Smooth muscle cell (in vitro differentiated cells): Measurements from ENCODE around the gene KRTAP24-1. TPM values are rescaled to one million over a fixed set of nuclear protein-coding genes. Genes with fewer than 3 reads are reported as not detected.

ENCODE experiments used
- DNase-seq: peaks from one replicate; lab custom pipeline; 2025; ENCODE audit not compliant: unreplicated experiment; lab: John Stamatoyannopoulos, UW
- H2AFZ ChIP-seq: fragments of 200-600 bp; sonication (generic); 2 replicates; pipeline ENCODE4 v1.6.0; 2016; ENCODE audit warnings: antibody characterized with exemption, low read depth, mild to moderate bottlenecking
- H3F3A ChIP-seq: fragments of 200-600 bp; sonication (generic); 2 replicates; pipeline ENCODE4 v1.6.0; 2017; ENCODE audit warnings: antibody characterized with exemption, low read depth
- H3K27ac ChIP-seq: fragments of 200-600 bp; sonication (generic); 2 replicates; pipeline ENCODE4 v1.5.1; 2016; ENCODE audit warnings: low read depth, mild to moderate bottlenecking
- H3K27me3 ChIP-seq: fragments of 200-600 bp; sonication (generic); 2 replicates; pipeline ENCODE4 v1.6.1; 2016; ENCODE audit warnings: low read depth, mild to moderate bottlenecking
- H3K36me3 ChIP-seq: fragments of 200-600 bp; sonication (generic); 2 replicates; pipeline ENCODE4 v1.5.1; 2016; ENCODE audit warnings: low read depth
- H3K4me1 ChIP-seq: fragments of 200-600 bp; sonication (generic); 2 replicates; pipeline ENCODE4 v1.5.1; 2016; ENCODE audit warnings: low read depth
- H3K4me2 ChIP-seq: fragments of 200-600 bp; sonication (generic); 2 replicates; pipeline ENCODE4 v1.6.0; 2016; ENCODE audit warnings: mild to moderate bottlenecking
- H3K4me3 ChIP-seq: fragments of 200-600 bp; sonication (generic); 2 replicates; pipeline ENCODE4 v1.5.1; 2016; ENCODE audit warnings: mild to moderate bottlenecking
- H3K79me2 ChIP-seq: fragments of 200-600 bp; sonication (generic); 2 replicates; pipeline ENCODE4 v1.6.0; 2016; ENCODE audit warnings: low read depth, mild to moderate bottlenecking
- H3K9ac ChIP-seq: fragments of 200-600 bp; sonication (generic); 2 replicates; pipeline ENCODE4 v1.6.0; 2016; ENCODE audit warnings: low read depth
- H3K9me3 ChIP-seq: fragments of 200-600 bp; sonication (generic); replicated peaks from 2 replicates; pipeline ENCODE4 v1.5.1; 2016; ENCODE audit warnings: low read depth
- H4K20me1 ChIP-seq: fragments of 200-600 bp; sonication (generic); 2 replicates; pipeline ENCODE4 v1.6.0; 2016; ENCODE audit warnings: low read depth
- WGBS: methylation state at CpG from one replicate; pipeline ENCODE4 v1.1.7; 2016; ENCODE audit warnings: low lambda C conversion rate; 5-methylcytosine and 5-hydroxymethylcytosine counted together
- polyA plus RNA-seq: library from polyadenylated mRNA; unstranded; fragments of >200 nt; fragmentation: Nextera tagmentation; extraction: Ambion mirVana; gene quantifications from 2 replicates; pipeline ENCODE4 v1.2.1, GENCODE V29; 2016
- total RNA-seq: library from RNA; depleted of rRNA; stranded (reverse); fragments of >200 nt; gene quantifications from 2 replicates; pipeline ENCODE4 v1.2.3, GENCODE V29; 2014
- TF ChIP-seq, protein P1 (sequence below): fragments of 200-600 bp; sonication (generic); IDR thresholded peaks from 2 replicates; pipeline ENCODE4 v1.5.1; 2017; ENCODE audit warnings: borderline replicate concordance, mild to moderate bottlenecking, antibody characterized with exemption; ENCODE audit not compliant: insufficient read depth, poor library complexity, severe bottlenecking

KRTAP24-1 gene
- total and polyA plus RNA-seq, 2 experiments from 2014 or later: not detected

DNA sequence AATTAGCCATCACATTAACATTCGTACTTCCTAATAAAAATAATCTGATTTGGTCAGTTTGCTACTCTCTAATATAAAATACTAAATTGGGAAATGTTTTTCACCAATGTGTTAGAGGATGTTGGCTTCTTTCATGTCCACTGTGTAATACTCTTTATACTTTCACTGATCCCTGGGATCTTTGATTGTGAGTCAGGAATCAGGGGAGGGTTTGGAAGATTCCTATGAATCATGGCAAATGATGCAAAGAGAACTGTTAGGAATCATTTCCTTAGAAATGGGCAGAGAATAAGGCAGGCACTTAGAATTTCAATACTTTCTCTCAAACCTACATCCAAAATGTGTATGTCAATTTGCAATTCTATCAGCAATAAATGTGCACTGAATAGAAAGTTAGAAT is 31.0 kb downstream of the KRTAP24-1 start:
- Histone ChIP-seq H4K20me1 (no peaks in the 10 kb centered on the region), H3K27ac (no peak overlapping the region), H3K79me2 (no peaks in the 10 kb centered on the region), H3F3A (no peaks in the 10 kb centered on the region), H3K9ac (no peak overlapping the region), H2AFZ (no peak overlapping the region), H3K36me3 (no peaks in the 10 kb centered on the region), H3K4me2 (no peak overlapping the region), H3K27me3 (no peaks in the 10 kb centered on the region), H3K9me3 (no peaks in the 10 kb centered on the region), H3K4me1 (no peaks in the 10 kb centered on the region), H3K4me3 (no peak overlapping the region)
- WGBS: 86% methylated on average over 1 of the region's 1 CpG
- no peak for DNase-seq
- TF ChIP-seq, protein P1, sequence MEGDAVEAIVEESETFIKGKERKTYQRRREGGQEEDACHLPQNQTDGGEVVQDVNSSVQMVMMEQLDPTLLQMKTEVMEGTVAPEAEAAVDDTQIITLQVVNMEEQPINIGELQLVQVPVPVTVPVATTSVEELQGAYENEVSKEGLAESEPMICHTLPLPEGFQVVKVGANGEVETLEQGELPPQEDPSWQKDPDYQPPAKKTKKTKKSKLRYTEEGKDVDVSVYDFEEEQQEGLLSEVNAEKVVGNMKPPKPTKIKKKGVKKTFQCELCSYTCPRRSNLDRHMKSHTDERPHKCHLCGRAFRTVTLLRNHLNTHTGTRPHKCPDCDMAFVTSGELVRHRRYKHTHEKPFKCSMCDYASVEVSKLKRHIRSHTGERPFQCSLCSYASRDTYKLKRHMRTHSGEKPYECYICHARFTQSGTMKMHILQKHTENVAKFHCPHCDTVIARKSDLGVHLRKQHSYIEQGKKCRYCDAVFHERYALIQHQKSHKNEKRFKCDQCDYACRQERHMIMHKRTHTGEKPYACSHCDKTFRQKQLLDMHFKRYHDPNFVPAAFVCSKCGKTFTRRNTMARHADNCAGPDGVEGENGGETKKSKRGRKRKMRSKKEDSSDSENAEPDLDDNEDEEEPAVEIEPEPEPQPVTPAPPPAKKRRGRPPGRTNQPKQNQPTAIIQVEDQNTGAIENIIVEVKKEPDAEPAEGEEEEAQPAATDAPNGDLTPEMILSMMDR: no peak

- H3K4me3 ChIP-seq: no peak overlapping the region
- H3K79me2 ChIP-seq: no peaks in the 10 kb centered on the region
- H3K36me3 ChIP-seq: no peaks in the 10 kb centered on the region
- no peaks in the 10 kb centered on the region for H3K27me3 ChIP-seq
- WGBS: 51% methylated on average over 3 of the region's 3 CpGs
- H3K27ac ChIP-seq: no peak overlapping the region
- H3K4me2 ChIP-seq: no peak overlapping the region
- TF ChIP-seq, protein P1: no peak
- no peaks in the 10 kb centered on the region for H3K4me1 ChIP-seq
- no peaks in the 10 kb centered on the region for H4K20me1 ChIP-seq
- no peak for DNase-seq
- H3F3A ChIP-seq: no peaks in the 10 kb centered on the region
- no peak overlapping the region for H3K9ac ChIP-seq
- H3K9me3 ChIP-seq: no peaks in the 10 kb centered on the region
- no peak overlapping the region for H2AFZ ChIP-seq
Observed at GRCh38 chr21:30249936-30250335, 32.8 kb downstream of the KRTAP24-1 start.

GRCh38 chr21:30248844-30249243 is 33.9 kb downstream of the KRTAP24-1 start:
- no peak overlapping the region for H3K4me2 ChIP-seq
- no peaks in the 10 kb centered on the region for H3F3A ChIP-seq
- no peak overlapping the region for H2AFZ ChIP-seq
- H3K9ac ChIP-seq: no peak overlapping the region
- H3K36me3 ChIP-seq: no peaks in the 10 kb centered on the region
- H3K4me3 ChIP-seq: no peak overlapping the region
- no peak overlapping the region for H3K27ac ChIP-seq
- WGBS: 95% methylated on average over 9 of the region's 9 CpGs
- H3K4me1 ChIP-seq: no peaks in the 10 kb centered on the region
- H3K79me2 ChIP-seq: no peaks in the 10 kb centered on the region
- H3K27me3 ChIP-seq: no peaks in the 10 kb centered on the region
- H3K9me3 ChIP-seq: no peaks in the 10 kb centered on the region
- TF ChIP-seq, protein P1: no peak
- no peaks in the 10 kb centered on the region for H4K20me1 ChIP-seq
- no peak for DNase-seq

DNA sequence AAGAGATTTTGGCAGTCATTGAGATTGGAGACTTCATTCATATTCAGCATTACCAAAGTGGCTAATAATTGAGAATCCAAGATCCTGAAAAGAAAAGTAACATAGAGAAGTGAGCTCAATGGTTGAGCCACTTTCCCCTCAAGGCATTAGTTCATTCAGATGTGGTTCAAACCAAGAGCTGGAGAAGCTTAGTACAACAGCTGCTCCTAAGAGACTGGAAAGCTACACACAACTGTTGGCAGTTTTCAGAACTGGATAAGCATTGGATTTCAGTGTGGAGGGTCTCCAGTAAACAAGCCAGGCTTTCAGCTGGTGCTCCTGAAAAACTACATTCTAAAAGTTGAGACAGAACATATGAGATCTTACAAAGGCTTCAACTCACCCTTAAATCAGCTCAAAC is 37.7 kb downstream of the KRTAP24-1 start:
- no peaks in the 10 kb centered on the region for H3K4me1 ChIP-seq
- H3F3A ChIP-seq: no peaks in the 10 kb centered on the region
- H3K9me3 ChIP-seq: no peaks in the 10 kb centered on the region
- DNase-seq: no peak
- TF ChIP-seq, protein P1: no peak
- H4K20me1 ChIP-seq: no peaks in the 10 kb centered on the region
- no peak overlapping the region for H2AFZ ChIP-seq
- no peaks in the 10 kb centered on the region for H3K79me2 ChIP-seq
- H3K36me3 ChIP-seq: no peaks in the 10 kb centered on the region
- no peaks in the 10 kb centered on the region for H3K27me3 ChIP-seq
- no peak overlapping the region for H3K9ac ChIP-seq
- H3K4me2 ChIP-seq: no peak overlapping the region
- H3K27ac ChIP-seq: no peak overlapping the region
- H3K4me3 ChIP-seq: no peak overlapping the region
